ENCODE data around the gene ALOX15.
A peak's percentile ranks its signal among the peaks of the same experiment; 100 is the strongest.
"Not testable (repeated sequence)": the region's sequence is repeated elsewhere in the genome, so short reads cannot be mapped to it uniquely, and the experiment has no call there.

Gene ALOX15

DNA sequence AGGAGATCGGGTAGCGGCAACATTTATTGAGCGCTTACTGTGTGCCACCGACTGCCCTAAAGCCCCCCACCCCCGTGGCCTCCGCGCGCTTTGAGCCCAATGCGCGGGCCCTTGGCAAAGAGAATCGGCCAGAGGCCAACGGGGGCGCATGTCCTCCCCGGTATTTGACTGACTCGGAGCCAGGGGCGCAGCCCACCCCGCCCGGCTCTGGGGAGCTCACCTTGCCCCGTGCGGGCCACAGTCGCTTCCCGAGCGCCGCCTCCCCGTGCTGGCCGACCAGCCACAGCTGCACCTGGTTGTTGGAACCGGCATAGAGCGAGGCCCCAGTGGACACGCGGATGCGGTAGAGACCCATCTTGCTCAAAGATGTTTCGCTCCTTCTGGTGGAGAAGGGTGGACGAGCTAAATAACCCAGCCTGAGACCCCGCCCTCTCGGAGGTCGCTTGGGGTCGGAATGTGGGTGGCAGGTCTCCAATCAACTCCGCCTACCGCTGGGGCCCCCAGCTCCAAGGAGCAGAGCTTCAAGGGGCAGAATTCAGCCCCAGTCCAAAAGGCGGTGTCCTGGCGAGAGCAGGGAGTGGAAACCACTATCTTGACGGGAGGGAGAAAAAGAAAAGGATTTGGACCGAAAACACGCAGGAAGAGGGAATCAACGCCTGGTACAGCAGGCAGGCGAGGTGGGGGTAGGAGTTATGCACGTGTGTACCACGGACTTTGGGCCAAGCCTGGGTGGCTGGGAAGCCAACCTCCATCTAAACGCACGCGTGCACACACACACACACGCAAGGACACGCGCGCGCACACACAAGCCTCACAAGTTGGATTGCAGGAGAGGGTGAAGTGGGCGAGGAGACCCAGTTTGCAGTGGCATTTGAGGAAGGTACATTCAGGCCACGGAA is at the start of gene ALOX15:
Gene ALOX15, minus strand, starts transcription at position 382 of the 899 bp plus-strand sequence. Its CDS starts 27 bp downstream, at position 355.
- no peak for DNase-seq

- DNase-seq = no peak
Measured at GRCh38 chr17:4690745-4691144, 49.3 kb upstream of the ALOX15 start.

DNA sequence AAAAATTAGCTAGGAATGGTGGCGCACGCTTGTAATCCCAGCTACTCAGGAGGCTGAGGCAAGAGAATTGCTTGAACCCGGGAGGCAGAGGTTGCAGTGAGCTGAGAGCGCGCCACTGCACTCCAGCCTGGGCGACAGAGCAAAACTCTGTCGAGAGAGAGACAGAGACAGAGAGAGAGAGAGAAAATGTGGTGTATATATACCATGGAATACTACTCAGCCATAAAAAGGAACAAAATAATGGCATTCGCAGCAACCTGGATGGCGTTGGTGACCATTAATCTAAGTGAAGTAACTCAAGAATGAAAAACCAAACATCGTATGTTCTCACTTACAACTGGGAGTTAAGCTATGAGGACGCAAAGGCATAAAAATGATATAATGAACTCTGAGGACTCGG is 48.4 kb upstream of the ALOX15 start:
- DNase-seq = not testable (repeated sequence)

DNA sequence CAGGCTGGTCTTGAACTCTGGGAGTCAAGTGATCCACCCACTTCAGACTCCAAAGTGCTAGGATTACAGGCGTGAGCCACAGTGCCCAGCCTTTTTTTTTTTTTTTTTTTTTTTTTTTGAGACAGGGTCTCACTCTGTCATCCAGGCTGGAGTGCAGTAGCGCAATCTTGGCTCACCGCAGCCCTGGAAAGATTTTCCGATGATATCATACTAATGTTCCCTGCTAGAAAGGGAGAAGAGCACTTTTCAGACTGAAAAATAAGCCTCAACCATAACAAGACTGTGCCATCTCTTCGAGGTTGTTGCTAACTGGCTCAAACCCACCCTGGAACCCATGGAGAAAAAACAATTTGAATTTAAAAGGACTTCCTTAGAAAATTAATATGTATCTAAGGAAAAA is 42.3 kb upstream of the ALOX15 start:
- DNase-seq = not testable (repeated sequence)

- DNase-seq = no peak
Measured at GRCh38 chr17:4679658-4680057, 38.2 kb upstream of the ALOX15 start.

DNA sequence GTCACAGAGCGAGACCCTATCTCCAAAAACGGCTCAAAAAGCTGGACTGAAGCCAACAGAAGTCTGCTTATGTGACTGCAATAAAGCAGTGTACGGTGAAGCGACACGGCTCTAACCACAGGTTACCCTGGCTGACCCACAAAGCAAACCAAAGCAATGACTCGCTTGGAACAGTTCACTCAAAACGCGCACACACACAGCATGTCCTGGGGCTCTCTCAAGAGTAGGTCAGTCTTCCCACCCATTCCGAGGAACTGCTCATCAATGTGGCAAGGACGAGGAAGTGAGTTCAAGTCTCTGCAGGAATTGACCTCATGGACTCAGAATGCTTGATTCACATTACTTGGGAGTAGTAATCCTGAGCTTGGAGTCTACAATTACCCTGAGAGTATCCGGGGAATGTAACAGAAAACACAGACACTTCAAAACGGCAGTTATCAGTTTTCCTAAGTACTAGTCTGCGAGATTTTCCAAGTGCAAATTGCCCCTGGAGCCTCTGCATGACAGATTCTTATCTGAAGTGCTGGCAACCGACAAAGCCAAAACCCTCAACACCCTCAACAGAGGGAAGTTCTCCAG is 37.1 kb upstream of the ALOX15 start:
- DNase-seq = no peak

DNA sequence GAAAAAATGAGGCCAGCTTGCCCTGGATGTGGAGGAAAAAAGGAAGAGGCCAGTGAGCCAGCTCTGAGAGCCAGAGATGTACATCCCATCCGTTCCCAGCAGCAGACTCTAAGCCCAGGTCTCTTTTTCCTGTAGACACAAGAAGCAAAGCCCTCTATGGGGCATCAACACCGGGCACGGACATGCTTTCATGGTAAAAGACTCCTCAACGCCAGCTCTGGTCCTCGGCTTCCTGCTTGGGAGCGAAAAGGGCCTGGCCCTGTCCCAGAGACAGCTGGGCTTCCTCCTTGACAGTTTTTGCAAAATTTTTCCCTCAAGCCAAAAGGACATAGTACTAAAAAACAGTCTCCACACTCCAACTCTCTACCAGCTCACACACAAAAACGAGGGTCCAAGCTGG is 35.3 kb upstream of the ALOX15 start:
- DNase-seq = no peak

DNA sequence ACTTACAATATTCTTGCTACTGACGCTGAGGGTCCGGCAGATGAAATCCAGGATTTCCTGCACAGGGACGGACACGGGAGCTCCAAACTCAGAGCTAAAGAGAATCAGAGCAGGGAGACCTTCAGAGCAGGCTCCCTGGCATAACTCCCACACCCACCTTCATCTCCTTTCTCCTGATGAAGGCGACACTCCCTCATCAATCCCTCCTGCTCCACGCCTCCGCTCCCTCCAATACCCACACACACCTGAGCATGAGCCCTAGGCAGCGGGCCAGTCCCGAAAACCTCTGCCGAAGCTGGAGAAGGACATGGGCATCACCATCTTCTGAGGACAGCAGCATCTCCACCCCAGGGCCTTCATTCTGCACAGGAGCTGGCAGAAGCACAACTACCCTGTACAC is 34.3 kb upstream of the ALOX15 start:
- no peak for DNase-seq

- no peak for DNase-seq
Measured at GRCh38 chr17:4674685-4674998, 33.2 kb upstream of the ALOX15 start.

DNA sequence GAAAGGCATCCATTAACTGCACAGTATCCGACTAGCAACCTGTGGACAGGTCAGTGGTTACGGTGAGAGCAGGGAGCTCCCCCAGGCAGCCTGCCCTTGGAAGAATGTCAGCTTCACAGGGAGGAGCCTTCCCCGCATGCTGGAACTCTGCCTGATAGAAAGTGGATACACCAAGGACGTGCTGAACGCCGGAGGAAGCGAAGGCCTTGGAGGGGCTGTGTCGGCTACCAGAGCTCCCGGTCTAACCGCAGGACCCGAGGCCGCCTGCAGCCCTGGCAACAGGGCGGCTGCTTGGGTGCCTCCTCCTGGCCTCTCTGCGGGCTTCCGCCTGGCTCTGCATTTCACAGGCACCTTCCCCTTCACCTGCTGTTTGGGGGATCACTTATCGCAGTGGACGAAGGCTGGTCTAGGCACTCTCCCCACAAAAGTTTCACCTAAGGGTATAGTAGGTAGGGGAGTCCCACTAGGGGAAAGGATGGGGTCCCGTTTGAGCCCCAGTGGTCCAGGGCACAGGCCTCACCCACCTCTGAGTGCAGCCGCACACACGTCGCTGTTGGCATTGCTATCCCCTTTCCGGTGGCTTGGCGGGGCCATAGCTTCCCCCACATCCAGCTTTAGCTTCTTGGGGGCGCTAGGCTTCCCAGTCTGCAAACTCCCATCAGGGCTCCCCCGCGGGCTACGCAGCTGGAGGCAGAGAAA is 32.7 kb upstream of the ALOX15 start:
- DNase-seq = no peak

- DNase-seq = no peak
Measured at GRCh38 chr17:4673169-4673568, 31.7 kb upstream of the ALOX15 start.

- DNase-seq = no peak
Measured at GRCh38 chr17:4672751-4673150, 31.3 kb upstream of the ALOX15 start.

- DNase-seq = no peak
Measured at GRCh38 chr17:4672055-4672630, 30.7 kb upstream of the ALOX15 start.

DNA sequence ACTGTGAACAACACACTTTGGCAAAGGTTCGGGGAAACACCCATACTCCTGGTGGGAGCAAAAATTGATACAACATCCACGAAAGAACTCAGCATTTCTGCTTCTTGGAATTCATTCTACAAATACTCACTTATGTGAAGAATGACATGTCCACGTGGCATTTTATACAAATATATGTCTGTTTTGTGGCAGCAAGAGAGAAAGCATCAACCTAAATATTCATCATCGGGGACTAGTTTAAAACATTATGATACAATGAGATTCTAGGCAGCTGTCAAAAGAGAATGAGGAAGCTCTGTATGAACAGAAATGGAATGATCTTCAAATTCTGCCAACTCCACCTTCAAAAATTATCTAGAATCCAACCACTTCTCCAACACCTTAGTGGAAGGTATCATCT is 25.7 kb upstream of the ALOX15 start:
- no peak for DNase-seq

DNA sequence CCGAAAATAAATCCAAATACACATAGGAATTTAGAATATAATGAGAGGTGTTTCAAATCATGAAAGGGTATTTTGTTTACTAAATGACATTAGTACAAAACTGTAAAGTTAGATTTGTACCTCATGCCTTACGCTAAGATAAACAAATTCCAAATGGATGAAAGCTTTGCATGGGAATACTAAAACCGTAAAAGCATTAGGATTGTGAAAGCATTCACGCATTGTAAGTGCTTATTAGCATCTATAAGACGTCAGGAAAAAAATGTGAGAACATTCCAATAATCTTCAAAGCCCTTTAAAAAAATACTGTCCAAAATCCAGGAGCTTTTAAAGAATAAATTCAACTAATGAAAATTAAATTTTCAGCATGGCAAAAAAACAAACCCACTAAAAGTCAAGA is 24.8 kb upstream of the ALOX15 start:
- no peak for DNase-seq

GRCh38 chr17:4665027-4665426 is 23.5 kb upstream of the ALOX15 start:
- DNase-seq = no peak

DNA sequence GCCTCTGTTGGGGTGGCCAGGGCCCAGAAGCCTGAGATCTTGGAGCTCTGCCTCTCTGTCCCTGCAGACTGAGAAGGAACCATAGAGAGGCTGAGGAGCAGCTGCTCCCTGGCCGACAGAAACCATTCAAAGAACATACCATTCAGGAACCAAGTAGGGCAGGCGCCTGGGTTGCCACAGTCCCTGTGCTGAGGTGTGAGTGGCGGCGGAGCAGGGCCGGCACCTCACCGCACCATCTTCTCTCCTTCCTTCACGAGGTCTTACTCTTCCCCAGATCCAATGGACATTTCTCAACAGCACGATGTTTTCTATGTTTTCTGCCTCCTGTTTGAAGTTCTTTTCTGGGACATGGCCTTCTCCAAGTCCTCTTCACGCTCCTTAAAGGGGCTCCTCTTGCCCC is 22.8 kb upstream of the ALOX15 start:
- no peak for DNase-seq

DNA sequence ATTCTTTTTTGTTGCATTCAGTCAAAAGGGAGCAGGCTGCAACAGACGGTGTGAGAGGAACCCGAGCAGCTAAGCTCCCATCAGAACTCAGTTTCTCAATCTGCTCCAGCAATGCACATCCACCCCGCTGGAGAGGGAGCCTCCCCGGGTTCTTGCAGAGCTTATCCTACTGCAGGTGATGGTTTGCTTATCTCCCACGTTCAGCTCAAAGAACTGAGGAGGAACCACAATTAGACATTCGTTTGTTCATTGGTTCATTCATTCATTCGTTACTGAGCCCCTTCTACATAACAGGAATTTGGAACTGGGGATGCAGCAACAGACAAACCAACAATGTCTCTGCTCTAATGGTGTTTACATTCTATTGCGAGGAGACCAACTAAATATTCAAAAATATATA is 22.2 kb upstream of the ALOX15 start:
- DNase-seq = no peak

GRCh38 chr17:4658478-4659305 is 17.2 kb upstream of the ALOX15 start:
- DNase-seq = peak; percentile 29

DNA sequence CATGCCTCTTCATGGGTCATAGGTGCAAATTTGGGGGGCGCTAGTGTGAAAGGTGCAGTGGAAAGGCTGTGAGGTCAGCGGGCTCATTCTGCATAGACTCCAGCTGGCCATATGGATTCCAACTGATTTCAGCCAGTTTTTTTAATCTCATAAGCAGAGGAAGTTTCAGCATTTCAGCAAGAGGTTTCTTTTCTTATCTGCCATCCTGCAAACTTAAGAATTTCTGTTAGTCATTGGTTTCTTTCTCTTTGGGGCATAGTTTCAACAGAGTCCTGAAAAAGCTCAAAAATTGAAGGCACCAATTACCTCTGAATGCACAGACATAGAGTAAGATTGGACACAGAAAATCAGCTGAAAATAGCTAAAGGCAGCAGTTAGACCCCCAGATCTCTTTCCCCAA is 16.2 kb upstream of the ALOX15 start:
- no peak for DNase-seq

- not testable (repeated sequence) for DNase-seq
Measured at GRCh38 chr17:4655933-4656332, 14.5 kb upstream of the ALOX15 start.

DNA sequence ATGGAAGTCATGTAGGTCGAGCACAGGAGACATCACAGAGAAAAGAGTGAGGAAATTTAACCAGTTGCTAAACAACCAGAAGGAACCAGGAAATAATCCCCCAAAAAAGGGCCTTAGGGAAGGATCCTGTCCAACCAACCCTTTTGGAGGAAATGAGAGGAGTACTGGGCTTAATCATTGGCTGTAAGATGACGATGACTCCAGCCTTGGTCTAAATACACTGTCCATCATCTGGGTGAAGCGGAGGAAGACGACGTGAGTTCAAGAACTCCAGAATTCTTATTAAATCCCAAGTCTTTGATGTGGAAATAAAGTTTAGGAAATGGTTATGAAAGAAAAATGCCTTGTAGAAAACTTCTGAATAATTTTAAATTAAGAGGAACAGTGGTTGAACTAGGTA is 11.5 kb upstream of the ALOX15 start:
- no peak for DNase-seq

DNA sequence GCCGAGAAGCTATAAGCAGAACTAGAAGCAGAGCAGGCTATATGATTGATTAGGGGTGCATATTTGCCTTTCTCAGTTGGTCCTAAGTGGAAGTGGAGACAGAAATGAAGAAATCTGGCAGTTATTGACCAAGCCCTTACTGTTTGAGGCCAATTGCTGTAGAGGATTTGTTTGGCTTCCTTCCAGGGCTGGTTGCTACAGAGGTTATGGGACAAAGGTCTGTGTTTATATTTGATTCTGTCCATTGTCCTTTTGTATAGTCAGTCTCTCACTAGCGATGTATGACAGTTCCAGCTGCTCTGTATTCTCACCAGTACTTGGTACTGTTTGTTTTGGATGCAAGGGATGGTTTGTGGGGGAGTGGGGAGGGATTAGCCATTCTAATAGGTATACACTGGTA is 7.3 kb upstream of the ALOX15 start:
- DNase-seq = no peak
